ENCODE results near the gene THNSL1. TPM values are rescaled to one million over a fixed set of nuclear protein-coding genes. Genes with fewer than 3 reads are reported as not detected.

THNSL1 gene
- total RNA-seq, 1 donor from 2014 or later, result 2.0 TPM

GRCh38 chr10:25024528-25024927, 8.1 kb downstream of the THNSL1 start:
- intact Hi-C loops (cut with DNase I), result no loop called here
- H3K4me1 ChIP-seq, result no peaks in the 10 kb centered on the region
- H3K36me3 ChIP-seq, result no peaks in the 10 kb centered on the region
- no peaks in the 10 kb centered on the region for H3K27me3 ChIP-seq
- no peak for TF ChIP-seq POLR2AphosphoS5 (IDR thresholded peaks at IDR 0.05; ENCODE audit: insufficient read depth in 1 of 2, low read depth in 1 of 2)
- TF ChIP-seq, protein P1, sequence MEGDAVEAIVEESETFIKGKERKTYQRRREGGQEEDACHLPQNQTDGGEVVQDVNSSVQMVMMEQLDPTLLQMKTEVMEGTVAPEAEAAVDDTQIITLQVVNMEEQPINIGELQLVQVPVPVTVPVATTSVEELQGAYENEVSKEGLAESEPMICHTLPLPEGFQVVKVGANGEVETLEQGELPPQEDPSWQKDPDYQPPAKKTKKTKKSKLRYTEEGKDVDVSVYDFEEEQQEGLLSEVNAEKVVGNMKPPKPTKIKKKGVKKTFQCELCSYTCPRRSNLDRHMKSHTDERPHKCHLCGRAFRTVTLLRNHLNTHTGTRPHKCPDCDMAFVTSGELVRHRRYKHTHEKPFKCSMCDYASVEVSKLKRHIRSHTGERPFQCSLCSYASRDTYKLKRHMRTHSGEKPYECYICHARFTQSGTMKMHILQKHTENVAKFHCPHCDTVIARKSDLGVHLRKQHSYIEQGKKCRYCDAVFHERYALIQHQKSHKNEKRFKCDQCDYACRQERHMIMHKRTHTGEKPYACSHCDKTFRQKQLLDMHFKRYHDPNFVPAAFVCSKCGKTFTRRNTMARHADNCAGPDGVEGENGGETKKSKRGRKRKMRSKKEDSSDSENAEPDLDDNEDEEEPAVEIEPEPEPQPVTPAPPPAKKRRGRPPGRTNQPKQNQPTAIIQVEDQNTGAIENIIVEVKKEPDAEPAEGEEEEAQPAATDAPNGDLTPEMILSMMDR (IDR thresholded peaks at IDR 0.05), result no peak
- TF ChIP-seq POLR2A (IDR thresholded peaks at IDR 0.05), result no peak
- H3K27ac ChIP-seq, result no peak overlapping the region
- H3K9me3 ChIP-seq, result no peaks in the 10 kb centered on the region
- no peak overlapping the region for H3K4me3 ChIP-seq
- no peak for DNase-seq (ENCODE audit: extremely low spot score in 2 of 2)

- Histone ChIP-seq H3K27me3 (no peaks in the 10 kb centered on the region), H3K36me3 (no peaks in the 10 kb centered on the region), H3K27ac (no peak overlapping the region), H3K4me3 (no peak overlapping the region), H3K9me3 (no peaks in the 10 kb centered on the region), H3K4me1 (no peaks in the 10 kb centered on the region)
- no peak for DNase-seq (ENCODE audit: extremely low spot score in 2 of 2)
- intact Hi-C loops (cut with DNase I), result no loop called here
- TF ChIP-seq POLR2A (IDR thresholded peaks at IDR 0.05) (no peak), POLR2AphosphoS5 (IDR thresholded peaks at IDR 0.05; ENCODE audit: insufficient read depth in 1 of 2, low read depth in 1 of 2) (no peak)
- TF ChIP-seq, protein P1 (IDR thresholded peaks at IDR 0.05), result no peak
Observed at GRCh38 chr10:25026463-25026862, 10.1 kb downstream of the THNSL1 start.

GRCh38 chr10:25028711-25029110, 12.3 kb downstream of the THNSL1 start:
- Histone ChIP-seq H3K36me3 (no peaks in the 10 kb centered on the region), H3K27ac (no peak overlapping the region), H3K9me3 (no peaks in the 10 kb centered on the region), H3K27me3 (no peaks in the 10 kb centered on the region), H3K4me3 (no peak overlapping the region), H3K4me1 (no peaks in the 10 kb centered on the region)
- no peak for DNase-seq (ENCODE audit: extremely low spot score in 2 of 2)
- intact Hi-C loops (cut with DNase I), result no loop called here
- TF ChIP-seq, protein P1 (IDR thresholded peaks at IDR 0.05), result no peak
- no peak for TF ChIP-seq POLR2AphosphoS5 (IDR thresholded peaks at IDR 0.05; ENCODE audit: insufficient read depth in 1 of 2, low read depth in 1 of 2)
- TF ChIP-seq POLR2A (IDR thresholded peaks at IDR 0.05), result no peak

- Histone ChIP-seq H3K4me3 (no peak overlapping the region), H3K36me3 (no peaks in the 10 kb centered on the region), H3K27me3 (no peaks in the 10 kb centered on the region), H3K9me3 (no peaks in the 10 kb centered on the region), H3K4me1 (no peaks in the 10 kb centered on the region), H3K27ac (no peak overlapping the region)
- TF ChIP-seq, protein P1 (IDR thresholded peaks at IDR 0.05), result no peak
- TF ChIP-seq POLR2A (IDR thresholded peaks at IDR 0.05) (no peak), POLR2AphosphoS5 (IDR thresholded peaks at IDR 0.05; ENCODE audit: insufficient read depth in 1 of 2, low read depth in 1 of 2) (no peak)
- DNase-seq (ENCODE audit: extremely low spot score in 2 of 2), result no peak
- intact Hi-C loops (cut with DNase I), result no loop called here
Observed at GRCh38 chr10:25029519-25029918, 13.1 kb downstream of the THNSL1 start.

DNA sequence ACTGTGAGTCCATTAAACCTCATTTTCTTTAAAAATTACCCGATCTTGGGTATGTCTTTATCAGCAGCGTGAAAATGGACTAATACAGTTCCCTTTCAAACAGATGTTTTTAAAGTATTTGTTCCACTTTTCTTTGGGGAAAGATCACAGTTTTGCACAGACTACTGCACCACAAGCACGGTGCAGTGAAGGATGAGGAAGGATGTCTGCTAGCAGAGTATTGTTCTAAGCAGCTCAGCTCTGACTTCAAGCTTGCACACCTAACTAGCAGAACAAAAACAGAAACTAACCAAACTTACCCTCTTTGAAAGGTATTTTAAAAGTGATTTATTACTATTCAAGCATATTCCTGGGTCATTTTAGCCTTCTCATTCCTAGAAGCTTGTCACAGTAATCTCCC, 20.0 kb downstream of the THNSL1 start:
- Histone ChIP-seq H3K4me3 (no peak overlapping the region), H3K27me3 (no peaks in the 10 kb centered on the region), H3K36me3 (no peaks in the 10 kb centered on the region), H3K27ac (no peak overlapping the region), H3K4me1 (no peaks in the 10 kb centered on the region), H3K9me3 (no peaks in the 10 kb centered on the region)
- DNase-seq (ENCODE audit: extremely low spot score in 2 of 2), result no peak
- TF ChIP-seq POLR2A (IDR thresholded peaks at IDR 0.05), result no peak
- no peak for TF ChIP-seq POLR2AphosphoS5 (IDR thresholded peaks at IDR 0.05; ENCODE audit: insufficient read depth in 1 of 2, low read depth in 1 of 2)
- TF ChIP-seq, protein P1 (IDR thresholded peaks at IDR 0.05), result no peak
- intact Hi-C loops (cut with DNase I), result loop anchor here (1.0 kb wide), 1 partner anchor 30 kb away; no protein-coding TSS in a partner anchor

All from vagina (tissue), 2 donors.